GM23338 (cell line): Measurements from ENCODE around the gene ZC3H14. TPM values are rescaled to one million over a fixed set of nuclear protein-coding genes. Genes with fewer than 3 reads are reported as not detected.

Experiments used
- ATAC-seq: fragments of 200-7000 bp; cut with Tn5 transposase; 3 replicates; pipeline ENCODE4 v1.9.1; 2020
- DNase-seq: peaks from one replicate; pipeline ENCODE4 v3.0.0-alpha.2; 2015; ENCODE audit warnings: low spot score
- H2AFZ ChIP-seq: fragments of 200-600 bp; sonication (generic); 2 replicates; pipeline ENCODE4 v1.8.0; 2016; ENCODE audit warnings: antibody characterized with exemption, mild to moderate bottlenecking, moderate library complexity
- H3F3A ChIP-seq: fragments of 200-600 bp; sonication (generic); replicated peaks from 2 replicates; pipeline ENCODE4 v1.8.0; 2017; ENCODE audit warnings: antibody characterized with exemption, mixed run types, low read depth
- H3K27ac ChIP-seq: fragments of 200-600 bp; sonication (generic); 2 replicates; pipeline ENCODE4 v1.6.1; 2016; ENCODE audit warnings: low read depth
- H3K27me3 ChIP-seq: fragments of 200-600 bp; sonication (generic); 2 replicates; pipeline ENCODE4 v1.8.0; 2016; ENCODE audit warnings: mild to moderate bottlenecking, mixed run types, moderate library complexity; ENCODE audit not compliant: insufficient read depth
- H3K36me3 ChIP-seq: fragments of 200-600 bp; sonication (generic); 2 replicates; pipeline ENCODE4 v1.8.0; 2016; ENCODE audit warnings: mild to moderate bottlenecking; ENCODE audit not compliant: insufficient read depth
- H3K4me1 ChIP-seq: fragments of 200-600 bp; sonication (generic); 2 replicates; pipeline ENCODE4 v1.8.0; 2016; ENCODE audit warnings: mild to moderate bottlenecking, moderate library complexity; ENCODE audit not compliant: insufficient read depth
- H3K4me2 ChIP-seq: fragments of 200-600 bp; sonication (generic); 2 replicates; pipeline ENCODE4 v1.7.1; 2017; ENCODE audit warnings: mixed run types
- H3K4me3 ChIP-seq: fragments of 200-600 bp; sonication (generic); 2 replicates; pipeline ENCODE4 v1.6.1; 2016; ENCODE audit warnings: mixed run types
- H3K79me2 ChIP-seq: fragments of 200-600 bp; sonication (generic); replicated peaks from 2 replicates; pipeline ENCODE4 v1.8.0; 2017; ENCODE audit warnings: mild to moderate bottlenecking; ENCODE audit not compliant: insufficient read depth
- H3K9me2 ChIP-seq: fragments of 200-600 bp; sonication (generic); 2 replicates; pipeline ENCODE4 v1.8.0; 2017; ENCODE audit not compliant: insufficient read depth
- H4K20me1 ChIP-seq: fragments of 200-600 bp; sonication (generic); replicated peaks from 2 replicates; pipeline ENCODE4 v1.8.0; 2017; ENCODE audit warnings: mild to moderate bottlenecking; ENCODE audit not compliant: insufficient read depth
- H3K27ac Mint-ChIP-seq: 2 replicates; pipeline ENCODE4 v1.8.0; 2020; ENCODE audit warnings: inconsistent platforms, mild to moderate bottlenecking, moderate library complexity, mixed read lengths
- H3K27me3 Mint-ChIP-seq: 3 replicates; pipeline ENCODE4 v1.8.0; 2022; ENCODE audit warnings: low read depth, mild to moderate bottlenecking, moderate library complexity, mixed read lengths, inconsistent platforms; ENCODE audit not compliant: insufficient read depth, poor library complexity
- H3K36me3 Mint-ChIP-seq: 3 replicates; pipeline ENCODE4 v1.8.0; 2021; ENCODE audit warnings: low read depth, mild to moderate bottlenecking, inconsistent platforms, moderate library complexity, mixed read lengths
- H3K4me1 Mint-ChIP-seq: 3 replicates; pipeline ENCODE4 v1.8.0; 2020; ENCODE audit warnings: mild to moderate bottlenecking, inconsistent platforms, mixed read lengths
- H3K4me3 Mint-ChIP-seq: 3 replicates; pipeline ENCODE4 v1.8.0; 2021; ENCODE audit warnings: moderate library complexity, mild to moderate bottlenecking, inconsistent platforms, mixed read lengths
- H3K9me3 Mint-ChIP-seq: 3 replicates; pipeline ENCODE4 v1.8.0; 2020; ENCODE audit warnings: moderate library complexity, mild to moderate bottlenecking, inconsistent platforms, mixed read lengths
- CREB1 ChIP-seq: fragments of 250-450 bp; sonication (Bioruptor Pico); IDR thresholded peaks from 2 replicates; pipeline ENCODE4 v1.5.0; 2020; ENCODE audit warnings: low read depth, mild to moderate bottlenecking, moderate library complexity
- EZH2 ChIP-seq: fragments of 200-600 bp; sonication (generic); IDR thresholded peaks from one replicate; pipeline ENCODE4 v1.8.0; 2017; ENCODE audit warnings: antibody characterized with exemption, mild to moderate bottlenecking, low read depth; ENCODE audit not compliant: unreplicated experiment
- EZH2phosphoT487 ChIP-seq: fragments of 200-600 bp; sonication (generic); IDR thresholded peaks from one replicate; pipeline ENCODE4 v1.8.1; 2018; ENCODE audit warnings: antibody characterized with exemption; ENCODE audit not compliant: unreplicated experiment
- JUNB ChIP-seq: IDR thresholded peaks from one replicate; pipeline ENCODE4 v1.6.1; 2016; ENCODE audit warnings: antibody characterized with exemption; ENCODE audit not compliant: unreplicated experiment
- NANOG ChIP-seq: IDR thresholded peaks from 2 replicates; pipeline ENCODE4 v1.6.1; 2016; ENCODE audit warnings: antibody characterized with exemption, borderline replicate concordance
- POLR2AphosphoS5 ChIP-seq: IDR thresholded peaks from 2 replicates; pipeline ENCODE4 v1.6.1; 2016; ENCODE audit warnings: antibody characterized with exemption, low read depth
- STAT1 ChIP-seq: IDR thresholded peaks from one replicate; pipeline ENCODE4 v1.6.1; 2016; ENCODE audit warnings: antibody characterized with exemption; ENCODE audit not compliant: unreplicated experiment
- ZNF114 ChIP-seq: fragments of 250-450 bp; sonication (Bioruptor Pico); IDR thresholded peaks from 2 replicates; pipeline ENCODE4 v1.5.0; 2020; ENCODE audit warnings: mild to moderate bottlenecking, moderate library complexity
- ZNF331 ChIP-seq: fragments of 250-450 bp; sonication (Bioruptor Pico); IDR thresholded peaks from 2 replicates; pipeline ENCODE4 v1.5.0; 2020; ENCODE audit warnings: low read depth, mild to moderate bottlenecking, moderate library complexity
- polyA plus RNA-seq: library from polyadenylated mRNA; unstranded; fragments of >200 nt; fragmentation: Nextera tagmentation; extraction: Ambion mirVana; gene quantifications from 2 replicates; pipeline ENCODE4 v1.2.1, GENCODE V29; 2016
- total RNA-seq: library from RNA; depleted of rRNA; stranded (reverse); fragments of >200 nt; shearing (Covaris generic); gene quantifications from 2 replicates; pipeline ENCODE4 v1.2.3, GENCODE V29; 2014
- TF ChIP-seq, protein P1 (sequence below): IDR thresholded peaks from 2 replicates; pipeline ENCODE4 v1.6.1; 2016; ENCODE audit warnings: antibody characterized with exemption
- TF ChIP-seq, protein P2 (sequence below), 2 experiments: fragments of 200-600 bp in 1 of 2; sonication (generic) in 1 of 2; conservative IDR thresholded peaks; 2 replicates each; pipeline versions ENCODE4 v1.5.1 to v1.6.1; 2016 to 2017; ENCODE audit warnings: antibody characterized with exemption in 2 of 2, low read depth in 2 of 2, mild to moderate bottlenecking in 2 of 2, moderate library complexity in 1 of 2
- TF ChIP-seq, protein P3 (sequence below): IDR thresholded peaks from one replicate; pipeline ENCODE4 v1.6.1; 2018; ENCODE audit warnings: antibody characterized with exemption; ENCODE audit not compliant: unreplicated experiment
- TF ChIP-seq, protein P4 (sequence below): fragments of 250-450 bp; sonication (Bioruptor Pico); IDR thresholded peaks from 2 replicates; pipeline ENCODE4 v1.5.0; 2020; ENCODE audit warnings: mild to moderate bottlenecking, moderate library complexity

The ZC3H14 gene
- total and polyA plus RNA-seq, 2 experiments from 2014 or later, result 63.2 to 87.9 TPM

DNA sequence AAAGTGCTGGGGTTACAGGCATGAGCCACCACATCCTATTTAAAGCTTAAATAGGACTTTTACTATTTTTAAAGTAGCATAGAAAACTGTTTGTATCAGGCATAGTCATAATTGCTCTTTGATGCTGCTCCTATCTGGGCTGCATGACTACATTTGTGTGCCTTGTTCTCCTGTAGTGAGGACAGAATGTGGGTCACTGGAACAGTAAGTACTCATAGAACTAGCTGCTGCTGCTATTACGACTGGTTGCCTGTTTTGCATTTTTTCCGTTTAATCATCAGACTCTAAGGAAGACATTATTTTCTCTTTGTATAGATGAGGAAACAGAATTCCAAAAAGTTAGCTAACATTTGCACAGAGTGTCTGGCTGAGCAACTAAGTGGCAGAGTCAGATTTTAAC, 42.8 kb downstream of the ZC3H14 start:
- Mint-ChIP-seq H3K27ac (no peak overlapping the region), H3K4me1 (peaks cover 16% of the 10 kb centered on the region), H3K9me3 (peaks cover 10% of the 10 kb centered on the region; the same call in 2 of the 3 replicates), H3K27me3 (peaks cover 3% of the 10 kb centered on the region), H3K4me3 (no peak overlapping the region), H3K36me3 (peaks cover 89% of the 10 kb centered on the region)
- no peaks in the 10 kb centered on the region for H3K4me1 ChIP-seq
- H3K9me2 ChIP-seq, result no peaks in the 10 kb centered on the region
- no peak overlapping the region for H3K4me3 ChIP-seq
- no peak overlapping the region for H3K4me2 ChIP-seq
- no peaks in the 10 kb centered on the region for H3K27me3 ChIP-seq
- H3K36me3 ChIP-seq, result peaks cover 53% of the 10 kb centered on the region
- H3K79me2 ChIP-seq, result peaks cover 8% of the 10 kb centered on the region; the same call in 1 of the 2 replicates
- TF ChIP-seq POLR2AphosphoS5, result no peak
- no peak for TF ChIP-seq STAT1
- no peak for TF ChIP-seq EZH2
- TF ChIP-seq NANOG, result no peak
- TF ChIP-seq, protein P1, sequence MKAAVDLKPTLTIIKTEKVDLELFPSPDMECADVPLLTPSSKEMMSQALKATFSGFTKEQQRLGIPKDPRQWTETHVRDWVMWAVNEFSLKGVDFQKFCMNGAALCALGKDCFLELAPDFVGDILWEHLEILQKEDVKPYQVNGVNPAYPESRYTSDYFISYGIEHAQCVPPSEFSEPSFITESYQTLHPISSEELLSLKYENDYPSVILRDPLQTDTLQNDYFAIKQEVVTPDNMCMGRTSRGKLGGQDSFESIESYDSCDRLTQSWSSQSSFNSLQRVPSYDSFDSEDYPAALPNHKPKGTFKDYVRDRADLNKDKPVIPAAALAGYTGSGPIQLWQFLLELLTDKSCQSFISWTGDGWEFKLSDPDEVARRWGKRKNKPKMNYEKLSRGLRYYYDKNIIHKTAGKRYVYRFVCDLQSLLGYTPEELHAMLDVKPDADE, result no peak
- TF ChIP-seq, protein P2, sequence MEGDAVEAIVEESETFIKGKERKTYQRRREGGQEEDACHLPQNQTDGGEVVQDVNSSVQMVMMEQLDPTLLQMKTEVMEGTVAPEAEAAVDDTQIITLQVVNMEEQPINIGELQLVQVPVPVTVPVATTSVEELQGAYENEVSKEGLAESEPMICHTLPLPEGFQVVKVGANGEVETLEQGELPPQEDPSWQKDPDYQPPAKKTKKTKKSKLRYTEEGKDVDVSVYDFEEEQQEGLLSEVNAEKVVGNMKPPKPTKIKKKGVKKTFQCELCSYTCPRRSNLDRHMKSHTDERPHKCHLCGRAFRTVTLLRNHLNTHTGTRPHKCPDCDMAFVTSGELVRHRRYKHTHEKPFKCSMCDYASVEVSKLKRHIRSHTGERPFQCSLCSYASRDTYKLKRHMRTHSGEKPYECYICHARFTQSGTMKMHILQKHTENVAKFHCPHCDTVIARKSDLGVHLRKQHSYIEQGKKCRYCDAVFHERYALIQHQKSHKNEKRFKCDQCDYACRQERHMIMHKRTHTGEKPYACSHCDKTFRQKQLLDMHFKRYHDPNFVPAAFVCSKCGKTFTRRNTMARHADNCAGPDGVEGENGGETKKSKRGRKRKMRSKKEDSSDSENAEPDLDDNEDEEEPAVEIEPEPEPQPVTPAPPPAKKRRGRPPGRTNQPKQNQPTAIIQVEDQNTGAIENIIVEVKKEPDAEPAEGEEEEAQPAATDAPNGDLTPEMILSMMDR (conservative IDR thresholded peaks at IDR 0.05; ENCODE audit: low read depth in 2 of 2), result no peak
- TF ChIP-seq, protein P3, sequence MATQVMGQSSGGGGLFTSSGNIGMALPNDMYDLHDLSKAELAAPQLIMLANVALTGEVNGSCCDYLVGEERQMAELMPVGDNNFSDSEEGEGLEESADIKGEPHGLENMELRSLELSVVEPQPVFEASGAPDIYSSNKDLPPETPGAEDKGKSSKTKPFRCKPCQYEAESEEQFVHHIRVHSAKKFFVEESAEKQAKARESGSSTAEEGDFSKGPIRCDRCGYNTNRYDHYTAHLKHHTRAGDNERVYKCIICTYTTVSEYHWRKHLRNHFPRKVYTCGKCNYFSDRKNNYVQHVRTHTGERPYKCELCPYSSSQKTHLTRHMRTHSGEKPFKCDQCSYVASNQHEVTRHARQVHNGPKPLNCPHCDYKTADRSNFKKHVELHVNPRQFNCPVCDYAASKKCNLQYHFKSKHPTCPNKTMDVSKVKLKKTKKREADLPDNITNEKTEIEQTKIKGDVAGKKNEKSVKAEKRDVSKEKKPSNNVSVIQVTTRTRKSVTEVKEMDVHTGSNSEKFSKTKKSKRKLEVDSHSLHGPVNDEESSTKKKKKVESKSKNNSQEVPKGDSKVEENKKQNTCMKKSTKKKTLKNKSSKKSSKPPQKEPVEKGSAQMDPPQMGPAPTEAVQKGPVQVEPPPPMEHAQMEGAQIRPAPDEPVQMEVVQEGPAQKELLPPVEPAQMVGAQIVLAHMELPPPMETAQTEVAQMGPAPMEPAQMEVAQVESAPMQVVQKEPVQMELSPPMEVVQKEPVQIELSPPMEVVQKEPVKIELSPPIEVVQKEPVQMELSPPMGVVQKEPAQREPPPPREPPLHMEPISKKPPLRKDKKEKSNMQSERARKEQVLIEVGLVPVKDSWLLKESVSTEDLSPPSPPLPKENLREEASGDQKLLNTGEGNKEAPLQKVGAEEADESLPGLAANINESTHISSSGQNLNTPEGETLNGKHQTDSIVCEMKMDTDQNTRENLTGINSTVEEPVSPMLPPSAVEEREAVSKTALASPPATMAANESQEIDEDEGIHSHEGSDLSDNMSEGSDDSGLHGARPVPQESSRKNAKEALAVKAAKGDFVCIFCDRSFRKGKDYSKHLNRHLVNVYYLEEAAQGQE, result no peak
- no peak for TF ChIP-seq JUNB
- TF ChIP-seq ZNF114 (CRISPR knock-in tag), result no peak
- TF ChIP-seq ZNF331 (CRISPR knock-in tag), result no peak
- TF ChIP-seq, protein P4, sequence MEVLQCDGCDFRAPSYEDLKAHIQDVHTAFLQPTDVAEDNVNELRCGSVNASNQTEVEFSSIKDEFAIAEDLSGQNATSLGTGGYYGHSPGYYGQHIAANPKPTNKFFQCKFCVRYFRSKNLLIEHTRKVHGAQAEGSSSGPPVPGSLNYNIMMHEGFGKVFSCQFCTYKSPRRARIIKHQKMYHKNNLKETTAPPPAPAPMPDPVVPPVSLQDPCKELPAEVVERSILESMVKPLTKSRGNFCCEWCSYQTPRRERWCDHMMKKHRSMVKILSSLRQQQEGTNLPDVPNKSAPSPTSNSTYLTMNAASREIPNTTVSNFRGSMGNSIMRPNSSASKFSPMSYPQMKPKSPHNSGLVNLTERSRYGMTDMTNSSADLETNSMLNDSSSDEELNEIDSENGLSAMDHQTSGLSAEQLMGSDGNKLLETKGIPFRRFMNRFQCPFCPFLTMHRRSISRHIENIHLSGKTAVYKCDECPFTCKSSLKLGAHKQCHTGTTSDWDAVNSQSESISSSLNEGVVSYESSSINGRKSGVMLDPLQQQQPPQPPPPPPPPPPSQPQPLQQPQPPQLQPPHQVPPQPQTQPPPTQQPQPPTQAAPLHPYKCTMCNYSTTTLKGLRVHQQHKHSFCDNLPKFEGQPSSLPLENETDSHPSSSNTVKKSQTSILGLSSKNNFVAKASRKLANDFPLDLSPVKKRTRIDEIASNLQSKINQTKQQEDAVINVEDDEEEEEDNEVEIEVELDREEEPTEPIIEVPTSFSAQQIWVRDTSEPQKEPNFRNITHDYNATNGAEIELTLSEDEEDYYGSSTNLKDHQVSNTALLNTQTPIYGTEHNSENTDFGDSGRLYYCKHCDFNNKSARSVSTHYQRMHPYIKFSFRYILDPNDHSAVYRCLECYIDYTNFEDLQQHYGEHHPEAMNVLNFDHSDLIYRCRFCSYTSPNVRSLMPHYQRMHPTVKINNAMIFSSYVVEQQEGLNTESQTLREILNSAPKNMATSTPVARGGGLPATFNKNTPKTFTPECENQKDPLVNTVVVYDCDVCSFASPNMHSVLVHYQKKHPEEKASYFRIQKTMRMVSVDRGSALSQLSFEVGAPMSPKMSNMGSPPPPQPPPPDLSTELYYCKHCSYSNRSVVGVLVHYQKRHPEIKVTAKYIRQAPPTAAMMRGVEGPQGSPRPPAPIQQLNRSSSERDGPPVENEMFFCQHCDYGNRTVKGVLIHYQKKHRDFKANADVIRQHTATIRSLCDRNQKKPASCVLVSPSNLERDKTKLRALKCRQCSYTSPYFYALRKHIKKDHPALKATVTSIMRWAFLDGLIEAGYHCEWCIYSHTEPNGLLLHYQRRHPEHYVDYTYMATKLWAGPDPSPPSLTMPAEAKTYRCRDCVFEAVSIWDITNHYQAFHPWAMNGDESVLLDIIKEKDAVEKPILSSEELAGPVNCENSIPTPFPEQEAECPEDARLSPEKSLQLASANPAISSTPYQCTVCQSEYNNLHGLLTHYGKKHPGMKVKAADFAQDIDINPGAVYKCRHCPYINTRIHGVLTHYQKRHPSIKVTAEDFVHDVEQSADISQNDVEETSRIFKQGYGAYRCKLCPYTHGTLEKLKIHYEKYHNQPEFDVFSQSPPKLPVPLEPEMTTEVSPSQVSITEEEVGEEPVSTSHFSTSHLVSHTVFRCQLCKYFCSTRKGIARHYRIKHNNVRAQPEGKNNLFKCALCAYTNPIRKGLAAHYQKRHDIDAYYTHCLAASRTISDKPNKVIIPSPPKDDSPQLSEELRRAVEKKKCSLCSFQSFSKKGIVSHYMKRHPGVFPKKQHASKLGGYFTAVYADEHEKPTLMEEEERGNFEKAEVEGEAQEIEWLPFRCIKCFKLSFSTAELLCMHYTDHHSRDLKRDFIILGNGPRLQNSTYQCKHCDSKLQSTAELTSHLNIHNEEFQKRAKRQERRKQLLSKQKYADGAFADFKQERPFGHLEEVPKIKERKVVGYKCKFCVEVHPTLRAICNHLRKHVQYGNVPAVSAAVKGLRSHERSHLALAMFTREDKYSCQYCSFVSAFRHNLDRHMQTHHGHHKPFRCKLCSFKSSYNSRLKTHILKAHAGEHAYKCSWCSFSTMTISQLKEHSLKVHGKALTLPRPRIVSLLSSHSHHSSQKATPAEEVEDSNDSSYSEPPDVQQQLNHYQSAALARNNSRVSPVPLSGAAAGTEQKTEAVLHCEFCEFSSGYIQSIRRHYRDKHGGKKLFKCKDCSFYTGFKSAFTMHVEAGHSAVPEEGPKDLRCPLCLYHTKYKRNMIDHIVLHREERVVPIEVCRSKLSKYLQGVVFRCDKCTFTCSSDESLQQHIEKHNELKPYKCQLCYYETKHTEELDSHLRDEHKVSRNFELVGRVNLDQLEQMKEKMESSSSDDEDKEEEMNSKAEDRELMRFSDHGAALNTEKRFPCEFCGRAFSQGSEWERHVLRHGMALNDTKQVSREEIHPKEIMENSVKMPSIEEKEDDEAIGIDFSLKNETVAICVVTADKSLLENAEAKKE (CRISPR knock-in tag), result no peak
- TF ChIP-seq EZH2phosphoT487, result no peak
- no peak for TF ChIP-seq CREB1 (CRISPR knock-in tag)
- H2AFZ ChIP-seq, result no peak overlapping the region
- 0 out of 2 replicates have a peak overlapping the region, but pooled peaks have one; percentile 32 for H3K27ac ChIP-seq
- DNase-seq, result no peak
- ATAC-seq, result no peak
- H4K20me1 ChIP-seq, result peaks cover 10% of the 10 kb centered on the region
- H3F3A ChIP-seq, result no peaks in the 10 kb centered on the region
